ENCODE data around the gene SHISA6.

SHISA6 gene

GRCh38 chr17:11240841-11241610, at the start of gene SHISA6:
Gene SHISA6, plus strand, starts transcription at chr17:11241213.
- no peak for DNase-seq

GRCh38 chr17:11195801-11196200, 45.2 kb upstream of the SHISA6 start:
- DNase-seq, result no peak

GRCh38 chr17:11204991-11205390, 36.0 kb upstream of the SHISA6 start:
- no peak for DNase-seq

GRCh38 chr17:11205659-11206058, 35.4 kb upstream of the SHISA6 start:
- DNase-seq, result no peak

GRCh38 chr17:11209906-11210305, 31.1 kb upstream of the SHISA6 start:
- no peak for DNase-seq

- no peak for DNase-seq
These were observed 28.2 kb upstream of the SHISA6 start for GRCh38 chr17:11212792-11213191.

- no peak for DNase-seq
These were observed 24.0 kb upstream of the SHISA6 start for GRCh38 chr17:11216976-11217375.

GRCh38 chr17:11221196-11221595, 19.8 kb upstream of the SHISA6 start:
- no peak for DNase-seq

GRCh38 chr17:11221721-11222120, 19.3 kb upstream of the SHISA6 start:
- DNase-seq, result no peak

- DNase-seq, result no peak
These were observed 2.3 kb upstream of the SHISA6 start for GRCh38 chr17:11238705-11239104.

- no peak for DNase-seq
These were observed 1.5 kb upstream of the SHISA6 start for GRCh38 chr17:11239379-11239970.

GRCh38 chr17:11240041-11240840, 772 bp upstream of the SHISA6 start:
- no peak for DNase-seq

- no peak for DNase-seq
These were observed 706 bp downstream of the SHISA6 start for GRCh38 chr17:11241611-11242226.

GRCh38 chr17:11242411-11242810, 1.4 kb downstream of the SHISA6 start:
- DNase-seq, result no peak

- DNase-seq, result no peak
These were observed 3.8 kb downstream of the SHISA6 start for GRCh38 chr17:11244776-11245175.

- no peak for DNase-seq
These were observed 4.2 kb downstream of the SHISA6 start for GRCh38 chr17:11245187-11245586.

GRCh38 chr17:11245791-11246190, 4.8 kb downstream of the SHISA6 start:
- no peak for DNase-seq

- DNase-seq, result no peak
These were observed 9.1 kb downstream of the SHISA6 start for GRCh38 chr17:11250161-11250560.

- no peak for DNase-seq
These were observed 10.6 kb downstream of the SHISA6 start for GRCh38 chr17:11251561-11252107.

GRCh38 chr17:11252146-11252545, 11.1 kb downstream of the SHISA6 start:
- DNase-seq, result no peak

- no peak for DNase-seq
These were observed 15.9 kb downstream of the SHISA6 start for GRCh38 chr17:11256877-11257276.

- DNase-seq, result no peak
These were observed 23.3 kb downstream of the SHISA6 start for GRCh38 chr17:11264183-11264871.
